Measurements from ENCODE around the gene KRI1.
A peak's percentile ranks its signal among the peaks of the same experiment; 100 is the strongest.
"Not testable (repeated sequence)": the region's sequence is repeated elsewhere in the genome, so short reads cannot be mapped to it uniquely, and the experiment has no call there.

KRI1 gene

DNA sequence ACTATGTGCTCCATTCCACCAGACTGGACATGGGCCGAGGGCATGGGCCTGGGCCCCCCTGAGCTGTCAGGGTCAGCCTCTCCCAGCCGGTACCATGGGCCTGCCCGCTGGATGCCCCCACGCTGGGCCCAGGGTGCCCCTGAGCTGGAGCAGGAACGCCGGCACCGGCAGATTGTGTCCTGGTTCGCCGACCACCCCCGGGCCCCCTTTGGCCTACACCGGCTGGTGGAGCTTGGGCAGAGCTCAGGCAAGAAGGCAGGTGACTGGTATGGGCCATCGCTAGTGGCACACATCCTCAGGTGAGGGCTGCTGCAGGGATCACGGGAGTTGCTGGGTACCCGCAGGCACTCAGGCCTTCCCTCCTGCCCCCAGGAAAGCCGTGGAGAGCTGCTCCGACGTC, 19.0 kb downstream of the KRI1 start:
- DNase-seq, result no peak

DNA sequence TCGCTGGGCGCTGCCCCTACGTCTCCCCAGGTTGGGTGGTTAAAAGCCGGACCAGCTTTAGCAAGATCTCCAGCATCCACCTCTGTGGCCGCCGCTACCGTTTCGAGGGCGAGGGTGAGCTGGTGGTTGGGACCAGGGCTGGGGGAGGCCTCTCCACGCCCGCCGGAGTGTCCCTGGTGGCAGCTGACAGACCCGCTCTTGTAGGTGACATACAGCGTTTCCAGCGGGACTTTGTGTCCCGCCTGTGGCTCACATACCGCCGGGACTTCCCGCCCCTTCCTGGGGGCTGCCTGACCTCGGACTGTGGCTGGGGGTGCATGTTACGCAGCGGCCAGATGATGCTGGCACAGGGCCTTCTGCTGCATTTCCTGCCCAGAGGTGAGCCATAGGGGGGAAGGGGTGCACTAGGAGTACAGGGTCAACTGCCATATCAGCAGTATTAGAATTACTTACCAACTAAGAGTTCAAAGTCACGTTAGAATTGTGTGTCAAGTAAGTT, 21.0 kb downstream of the KRI1 start:
- DNase-seq, result no peak

- peak; percentile 15 for DNase-seq
These were observed 21.5 kb downstream of the KRI1 start for GRCh38 chr19:10544242-10544752.

DNA sequence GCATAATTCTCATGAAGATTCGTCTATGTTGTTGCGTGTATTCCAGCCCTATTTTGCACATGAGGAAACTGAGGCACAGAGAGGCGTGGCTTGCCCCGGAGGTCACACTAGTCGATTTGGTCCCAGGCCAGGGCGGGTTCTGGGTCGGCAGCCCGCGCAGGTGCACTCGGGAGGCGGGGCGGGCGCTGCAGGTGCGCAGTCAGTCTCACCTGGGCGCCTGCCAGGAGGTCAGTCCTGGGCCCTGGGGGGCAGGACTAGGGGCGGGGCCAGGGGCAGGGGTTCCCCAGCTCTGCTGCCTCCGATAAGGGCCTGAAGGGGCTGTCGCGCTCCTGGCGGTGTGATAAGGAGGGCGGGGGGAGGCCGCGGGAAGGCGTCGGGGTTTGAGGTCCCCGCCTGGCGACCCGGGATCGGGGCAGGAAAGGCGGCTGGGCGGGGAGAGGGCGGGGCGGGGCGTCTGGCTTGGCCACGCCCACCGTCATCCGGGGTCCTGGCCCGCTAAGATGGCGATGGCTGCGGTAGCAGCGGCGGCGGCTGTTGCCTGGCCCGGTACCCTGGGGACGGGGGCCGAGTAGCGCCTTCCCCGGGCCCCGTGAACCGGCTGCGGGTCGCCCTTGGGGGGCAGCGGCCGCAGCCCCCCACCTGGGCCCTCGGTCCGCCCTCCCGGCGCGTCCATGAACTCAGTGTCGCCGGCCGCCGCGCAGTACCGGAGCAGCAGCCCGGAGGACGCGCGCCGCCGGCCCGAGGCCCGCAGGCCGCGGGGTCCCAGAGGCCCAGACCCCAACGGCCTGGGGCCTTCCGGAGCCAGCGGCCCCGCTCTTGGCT, 22.2 kb downstream of the KRI1 start, which contains the start of gene ATG4D:
Gene ATG4D (plus strand): TSS at position 485 of the 822 bp plus-strand sequence. CDS start 187 bp downstream, at position 672.
- peak; percentile 83 for DNase-seq

DNA sequence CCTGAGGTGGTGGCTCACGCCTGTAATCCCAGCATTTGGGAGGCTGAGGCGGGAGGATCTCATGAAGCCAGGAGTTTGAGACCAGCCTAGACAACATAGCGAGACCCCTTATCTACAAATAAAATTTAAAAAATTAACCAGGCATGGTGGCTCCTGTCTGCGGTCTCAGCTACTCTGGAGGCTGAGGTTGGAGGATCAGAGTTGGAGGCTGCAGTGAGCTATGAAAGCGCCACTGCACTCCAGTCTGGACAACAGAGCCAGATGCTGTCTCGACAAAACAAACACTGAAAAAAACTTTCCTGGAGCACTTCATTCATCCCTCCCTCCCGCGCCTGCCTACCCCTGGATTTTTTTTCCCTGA, 22.8 kb downstream of the KRI1 start:
- DNase-seq, result no peak

GRCh38 chr19:10539016-10539415, 26.8 kb downstream of the KRI1 start:
- DNase-seq, result not testable (repeated sequence)

GRCh38 chr19:10538204-10538983, 27.4 kb downstream of the KRI1 start:
- DNase-seq, result no peak

GRCh38 chr19:10537668-10538067, 28.1 kb downstream of the KRI1 start:
- no peak for DNase-seq

GRCh38 chr19:10535613-10536012, 30.2 kb downstream of the KRI1 start:
- no peak for DNase-seq

- no peak for DNase-seq
These were observed 32.0 kb downstream of the KRI1 start for GRCh38 chr19:10533646-10534386.

GRCh38 chr19:10532457-10532856, 33.4 kb downstream of the KRI1 start:
- no peak for DNase-seq

DNA sequence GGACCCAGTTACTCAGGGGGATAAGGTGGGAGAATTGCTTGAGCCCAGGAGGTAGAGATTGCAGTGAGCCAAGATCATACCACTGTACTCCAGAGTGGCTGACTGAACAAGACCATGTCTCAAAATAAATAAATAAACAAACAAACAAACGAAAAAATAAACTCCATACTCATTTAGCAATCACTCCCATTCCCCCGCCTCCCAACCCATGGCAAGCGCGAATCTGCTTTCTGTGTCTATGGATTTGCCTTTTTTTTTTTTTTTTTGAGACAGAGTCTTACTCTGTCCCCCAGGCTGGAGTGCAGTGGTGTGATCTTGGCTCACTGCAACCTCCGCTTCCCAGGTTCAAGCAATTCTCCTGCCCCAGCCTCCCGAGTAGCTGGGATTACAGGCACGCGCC, 38.9 kb downstream of the KRI1 start:
- not testable (repeated sequence) for DNase-seq

GRCh38 chr19:10525636-10526035, 40.2 kb downstream of the KRI1 start:
- DNase-seq, result no peak

DNA sequence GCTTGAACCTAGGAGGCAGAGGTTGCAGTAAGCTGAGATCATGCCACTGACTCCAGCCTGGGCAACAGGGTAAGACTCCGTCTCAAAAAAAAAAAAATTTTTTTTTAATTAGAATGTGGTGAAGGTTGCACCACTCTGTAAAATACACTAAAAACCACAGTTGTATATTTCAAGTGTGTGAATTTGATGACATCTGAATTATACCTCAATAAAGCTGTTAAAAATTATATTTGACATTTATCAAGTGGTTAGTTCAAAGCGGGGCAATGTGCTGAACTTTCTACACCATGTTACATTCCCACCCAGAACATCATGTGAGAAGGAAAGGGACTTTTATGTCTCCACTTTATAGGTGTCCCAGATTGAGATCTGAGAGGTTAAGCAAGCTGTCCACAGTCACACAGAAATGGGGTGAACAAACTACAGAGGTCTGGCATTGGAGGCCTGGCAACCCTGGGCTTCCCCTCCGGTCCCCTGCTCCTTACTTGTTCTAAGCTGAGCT, 42.6 kb downstream of the KRI1 start:
- DNase-seq, result no peak

GRCh38 chr19:10521461-10522171, 44.2 kb downstream of the KRI1 start:
- DNase-seq, result no peak

DNA sequence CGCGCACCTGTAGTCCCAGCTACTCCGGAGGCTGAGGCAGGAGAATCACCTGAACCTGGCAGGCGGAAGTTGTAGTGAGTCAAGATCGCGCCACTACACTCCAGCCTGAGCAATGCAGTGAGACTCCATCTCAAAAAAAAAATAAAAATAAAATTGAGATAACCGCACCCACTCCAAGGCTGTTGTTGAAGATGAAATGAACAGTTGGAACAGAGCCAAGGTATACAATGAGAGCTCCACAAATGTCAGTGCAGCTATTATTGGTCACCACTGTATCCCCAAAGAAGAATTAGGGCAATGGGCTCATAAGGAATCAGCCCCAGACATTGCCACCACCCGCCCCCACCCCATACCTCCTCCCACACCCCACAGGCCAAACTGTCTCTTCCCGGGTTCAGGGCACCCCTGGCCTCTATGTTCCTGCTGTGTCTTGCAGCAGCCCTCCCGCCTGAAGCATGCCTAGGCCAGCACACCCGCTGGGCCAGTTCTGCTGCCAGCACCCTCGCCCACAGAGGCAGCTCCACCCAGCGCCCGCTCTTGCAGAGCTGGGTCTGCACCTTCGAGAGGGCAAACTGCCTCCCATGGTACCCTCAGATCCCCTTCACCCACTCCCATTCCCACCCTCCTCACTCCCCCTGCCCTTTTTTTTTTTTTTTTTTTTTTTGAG, 45.0 kb downstream of the KRI1 start:
- DNase-seq, result no peak

GRCh38 chr19:10519421-10519820, 46.4 kb downstream of the KRI1 start:
- no peak for DNase-seq

- DNase-seq, result no peak
These were observed 47.1 kb downstream of the KRI1 start for GRCh38 chr19:10518444-10519361.

GRCh38 chr19:10517760-10518443, 47.9 kb downstream of the KRI1 start:
- no peak for DNase-seq

GRCh38 chr19:10517361-10517759, 48.5 kb downstream of the KRI1 start, which contains the start of gene S1PR5:
Gene S1PR5, minus strand, starts transcription at chr19:10517447. Its CDS starts 2,436 bp downstream, at chr19:10515011.
- no peak for DNase-seq
